ENCODE data around the gene MRPL19.

The MRPL19 gene

DNA sequence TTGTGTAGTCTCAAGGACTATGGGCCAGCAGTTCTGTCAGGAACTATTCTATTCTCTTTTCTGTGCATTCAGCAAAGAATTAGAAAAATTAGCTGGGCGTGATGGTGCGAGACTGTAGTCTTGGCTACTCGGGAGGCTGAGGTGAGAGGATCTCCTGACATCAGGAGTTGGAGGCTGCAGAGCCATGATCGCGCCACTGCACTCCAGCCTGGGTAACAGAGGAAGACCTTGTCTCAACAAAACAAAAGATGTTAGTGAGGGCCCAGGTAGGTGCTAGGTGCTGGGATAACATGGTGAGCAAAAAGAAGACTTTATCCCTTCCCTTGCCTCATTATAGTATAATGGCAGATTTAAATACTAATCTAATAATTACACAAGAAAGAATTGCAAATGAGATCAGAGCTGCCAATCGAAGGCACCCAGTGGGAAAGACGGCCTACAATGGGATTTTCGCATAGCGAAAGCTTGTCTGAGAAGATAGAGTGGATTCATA lies 447 bp upstream of the MRPL19 start:
- H3K27me3 ChIP-seq = no peaks in the 10 kb centered on the region
- peaks cover 0 to 10% (median 8%) of the 10 kb centered on the region in 3 donors for H3K36me3 ChIP-seq
- peak overlapping the region; percentile 79 to 96 for H3K4me3 ChIP-seq
- intact Hi-C loops (cut with DNase I; ENCODE audit: low total_unique reads) = loop anchor here (10.0 kb wide), 1 partner anchor 69 kb away; the partner anchor contains the start of gene GCFC2
- no peak for DNase-seq
- peaks cover 0 to 22% (median 5%) of the 10 kb centered on the region in 4 donors for H3K4me1 ChIP-seq
- peak overlapping the region; percentile 66 to 81 for H3K27ac ChIP-seq
- TF ChIP-seq, protein P1, sequence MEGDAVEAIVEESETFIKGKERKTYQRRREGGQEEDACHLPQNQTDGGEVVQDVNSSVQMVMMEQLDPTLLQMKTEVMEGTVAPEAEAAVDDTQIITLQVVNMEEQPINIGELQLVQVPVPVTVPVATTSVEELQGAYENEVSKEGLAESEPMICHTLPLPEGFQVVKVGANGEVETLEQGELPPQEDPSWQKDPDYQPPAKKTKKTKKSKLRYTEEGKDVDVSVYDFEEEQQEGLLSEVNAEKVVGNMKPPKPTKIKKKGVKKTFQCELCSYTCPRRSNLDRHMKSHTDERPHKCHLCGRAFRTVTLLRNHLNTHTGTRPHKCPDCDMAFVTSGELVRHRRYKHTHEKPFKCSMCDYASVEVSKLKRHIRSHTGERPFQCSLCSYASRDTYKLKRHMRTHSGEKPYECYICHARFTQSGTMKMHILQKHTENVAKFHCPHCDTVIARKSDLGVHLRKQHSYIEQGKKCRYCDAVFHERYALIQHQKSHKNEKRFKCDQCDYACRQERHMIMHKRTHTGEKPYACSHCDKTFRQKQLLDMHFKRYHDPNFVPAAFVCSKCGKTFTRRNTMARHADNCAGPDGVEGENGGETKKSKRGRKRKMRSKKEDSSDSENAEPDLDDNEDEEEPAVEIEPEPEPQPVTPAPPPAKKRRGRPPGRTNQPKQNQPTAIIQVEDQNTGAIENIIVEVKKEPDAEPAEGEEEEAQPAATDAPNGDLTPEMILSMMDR (IDR thresholded peaks at IDR 0.05) = no peak
- no peaks in the 10 kb centered on the region for H3K9me3 ChIP-seq

GRCh38 chr2:75647771-75648170 lies 1.2 kb downstream of the MRPL19 start:
- no peak for DNase-seq
- Histone ChIP-seq H3K9me3 (no peaks in the 10 kb centered on the region), H3K27me3 (no peaks in the 10 kb centered on the region), H3K4me1 (peaks cover 0 to 22% (median 5%) of the 10 kb centered on the region in 4 donors), H3K4me3 (peak overlapping the region; percentile 79 to 96), H3K36me3 (peaks cover 5 to 25% (median 24%) of the 10 kb centered on the region in 3 donors), H3K27ac (no peak overlapping the region)
- TF ChIP-seq, protein P1 (IDR thresholded peaks at IDR 0.05) = no peak
- intact Hi-C loops (cut with DNase I; ENCODE audit: low total_unique reads) = loop anchor here (10.0 kb wide), 1 partner anchor 67 kb away; the partner anchor contains the start of gene GCFC2

DNA sequence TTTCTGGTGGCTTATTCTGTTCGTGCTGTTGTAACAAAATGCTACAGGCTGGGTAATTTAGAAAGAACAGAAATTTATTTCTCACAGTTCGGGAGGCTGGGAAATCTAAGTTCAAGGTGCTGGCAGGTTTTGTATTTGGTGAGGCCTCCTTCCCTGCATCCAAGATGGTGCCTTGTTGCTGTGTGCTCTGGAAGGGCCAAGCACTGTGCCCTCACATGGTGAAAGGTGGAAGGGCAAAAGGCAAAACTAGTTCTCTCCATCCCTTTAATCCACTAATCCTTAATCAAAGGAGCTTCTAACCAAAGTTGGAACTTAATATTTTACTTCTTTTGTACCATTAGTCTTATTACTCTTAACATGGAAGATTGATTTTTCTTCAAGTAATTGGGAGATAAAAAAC lies 7.4 kb downstream of the MRPL19 start:
- TF ChIP-seq, protein P1 (IDR thresholded peaks at IDR 0.05) = no peak
- no peak for DNase-seq
- H3K4me1 ChIP-seq = peaks cover 0 to 5% (median 1%) of the 10 kb centered on the region in 4 donors
- peaks cover 65 to 88% (median 73%) of the 10 kb centered on the region in 3 donors for H3K36me3 ChIP-seq
- intact Hi-C loops (cut with DNase I; ENCODE audit: low total_unique reads) = no loop called here
- H3K4me3 ChIP-seq = no peak overlapping the region
- peaks cover 0 to 3% (median 0%) of the 10 kb centered on the region in 3 donors for H3K9me3 ChIP-seq
- H3K27ac ChIP-seq = no peak overlapping the region
- no peaks in the 10 kb centered on the region for H3K27me3 ChIP-seq

DNA sequence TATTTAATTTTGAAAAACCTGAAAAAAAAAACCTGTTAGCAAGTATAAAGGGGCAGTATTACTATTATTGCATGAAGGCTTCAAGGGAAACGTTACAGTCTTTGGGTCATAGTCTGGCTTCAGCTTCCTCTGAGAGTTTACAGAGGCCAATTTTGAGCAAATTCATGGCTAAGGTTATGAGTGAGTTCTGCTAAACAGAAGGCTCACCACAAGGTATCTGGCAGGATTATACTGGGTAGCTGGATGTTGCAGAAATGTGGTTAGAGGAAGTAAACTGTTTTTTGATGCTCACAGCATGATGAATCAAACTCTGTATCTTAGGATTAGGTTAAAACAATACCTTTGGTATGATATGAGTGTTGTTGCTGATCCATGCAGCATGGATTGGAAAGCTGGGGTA lies 9.3 kb downstream of the MRPL19 start:
- TF ChIP-seq, protein P1 (IDR thresholded peaks at IDR 0.05) = no peak
- Histone ChIP-seq H3K27ac (no peak overlapping the region), H3K4me1 (no peaks in the 10 kb centered on the region), H3K27me3 (no peaks in the 10 kb centered on the region), H3K4me3 (no peak overlapping the region), H3K36me3 (peaks cover 74 to 96% (median 77%) of the 10 kb centered on the region in 3 donors), H3K9me3 (peaks cover 0 to 3% (median 0%) of the 10 kb centered on the region in 3 donors)
- intact Hi-C loops (cut with DNase I; ENCODE audit: low total_unique reads) = no loop called here
- DNase-seq = no peak

- peaks cover 72 to 96% (median 80%) of the 10 kb centered on the region in 3 donors for H3K36me3 ChIP-seq
- intact Hi-C loops (cut with DNase I; ENCODE audit: low total_unique reads) = no loop called here
These were observed 10.0 kb downstream of the MRPL19 start for GRCh38 chr2:75656563-75656962.

More at GRCh38 chr2:75656563-75656962, 10.0 kb downstream of the MRPL19 start:
- DNase-seq = no peak
- no peak overlapping the region for H3K27ac ChIP-seq
- no peaks in the 10 kb centered on the region for H3K4me1 ChIP-seq
- peaks cover 0 to 3% (median 0%) of the 10 kb centered on the region in 3 donors for H3K9me3 ChIP-seq
- H3K4me3 ChIP-seq = no peak overlapping the region
- TF ChIP-seq, protein P1 (IDR thresholded peaks at IDR 0.05) = no peak
- no peaks in the 10 kb centered on the region for H3K27me3 ChIP-seq
